Esophagus muscularis mucosa (tissue), 4 donors: ENCODE measurements around the gene LUZP1. TPM values are rescaled to one million over a fixed set of nuclear protein-coding genes. Genes with fewer than 3 reads are reported as not detected.

Experiments
- DNase-seq: peaks from one replicate; pipeline ENCODE4 v3.0.0-alpha.2; 2017; ENCODE audit errors: extremely low spot score
- H3K27ac ChIP-seq, 4 donors: fragments of 200-600 bp; sonication (generic); replicated peaks in 1 of 4; 1 replicate in 3 of 4; 2 replicates in 1 of 4; pipeline ENCODE4 v1.5.1; 2016 to 2019; ENCODE audit warnings: mild to moderate bottlenecking in 1 of 4
- H3K27me3 ChIP-seq, 4 donors: fragments of 200-600 bp; sonication (generic); one replicate each; pipeline versions ENCODE4 v1.5.1 to v1.6.0; 2016 to 2019
- H3K36me3 ChIP-seq, 4 donors: fragments of 200-600 bp; sonication (generic); one replicate each; pipeline ENCODE4 v1.5.1; 2016 to 2019
- H3K4me1 ChIP-seq, 4 donors: fragments of 200-600 bp; sonication (generic); one replicate each; pipeline ENCODE4 v1.5.1; 2016 to 2019
- H3K4me3 ChIP-seq, 4 donors: fragments of 200-600 bp; sonication (generic); 1 replicate in 2 of 4; 2 replicates in 2 of 4; pipeline ENCODE4 v1.5.1; 2016 to 2019; ENCODE audit warnings: mild to moderate bottlenecking in 4 of 4, moderate library complexity in 1 of 4
- H3K9me3 ChIP-seq, 4 donors: fragments of 200-600 bp; sonication (generic); 1 replicate in 3 of 4; 2 replicates in 1 of 4; pipeline ENCODE4 v1.5.1; 2016 to 2019
- EP300 ChIP-seq: sonication (generic); formaldehyde crosslinking; IDR thresholded peaks from one replicate; pipeline ENCODE4 v1.6.1; 2017; ENCODE audit warnings: antibody characterized with exemption
- POLR2A ChIP-seq: fragments of 450-650 bp; IDR thresholded peaks from one replicate; pipeline ENCODE4 v1.6.1; 2017; ENCODE audit warnings: antibody characterized with exemption, moderate library complexity, mild to moderate bottlenecking, low read depth
- POLR2AphosphoS5 ChIP-seq, 2 donors: sonication (generic); formaldehyde crosslinking; IDR thresholded peaks; one replicate each; pipeline ENCODE4 v1.6.1; 2017; ENCODE audit warnings: antibody characterized with exemption in 2 of 2
- WGBS: methylation state at CpG from one replicate; pipeline ENCODE4 v1.1.5; 2018; 5-methylcytosine and 5-hydroxymethylcytosine counted together
- intact Hi-C: fragments of 100-400 bp; cut with DNase I; formaldehyde crosslinking; loops from one replicate; pipeline ENCODE4 v1.15.1; 2023
- total RNA-seq, 4 donors: library from RNA; depleted of rRNA; stranded (reverse); fragments of >200 nt; gene quantifications; one replicate each; pipeline versions ENCODE4 v1.1.0 to v1.2.1, GENCODE V29; 2016
- TF ChIP-seq, protein P1 (sequence below), 3 experiments: fragments of 200-600 bp in 2 of 3; fragments of 450-650 bp in 1 of 3; sonication (generic) in 2 of 3; IDR thresholded peaks; one replicate each; pipeline ENCODE4 v1.5.1; 2017 to 2019; ENCODE audit warnings: antibody characterized with exemption in 3 of 3, mild to moderate bottlenecking in 2 of 3, moderate library complexity in 1 of 3

Gene LUZP1
- total RNA-seq, 4 donors from 2014 or later = 23.4 to 34.4 (median 27.3) TPM

DNA sequence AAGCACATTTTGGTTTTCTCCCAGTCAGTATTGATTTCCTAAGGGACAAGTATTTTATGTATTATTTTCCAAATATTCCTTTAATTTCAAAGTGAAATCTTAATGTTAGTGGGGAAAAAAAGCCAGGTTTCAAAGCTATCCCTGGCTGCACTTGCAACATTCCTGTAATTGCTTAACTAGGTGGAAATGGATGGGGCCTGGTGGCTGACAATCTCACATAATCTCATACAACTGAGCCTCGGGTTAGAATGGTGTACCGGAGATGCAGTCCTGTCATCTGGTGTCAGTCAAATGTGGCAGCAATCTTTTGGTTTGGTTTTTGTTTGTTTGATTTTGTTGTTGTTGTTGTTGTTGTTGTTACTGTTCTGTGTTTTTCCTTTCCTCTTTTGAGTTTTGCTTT is 103.3 kb downstream of the LUZP1 start:
- TF ChIP-seq POLR2A = no peak
- TF ChIP-seq POLR2AphosphoS5 (IDR thresholded peaks at IDR 0.05) = no peak
- no peak for TF ChIP-seq EP300
- TF ChIP-seq, protein P1, sequence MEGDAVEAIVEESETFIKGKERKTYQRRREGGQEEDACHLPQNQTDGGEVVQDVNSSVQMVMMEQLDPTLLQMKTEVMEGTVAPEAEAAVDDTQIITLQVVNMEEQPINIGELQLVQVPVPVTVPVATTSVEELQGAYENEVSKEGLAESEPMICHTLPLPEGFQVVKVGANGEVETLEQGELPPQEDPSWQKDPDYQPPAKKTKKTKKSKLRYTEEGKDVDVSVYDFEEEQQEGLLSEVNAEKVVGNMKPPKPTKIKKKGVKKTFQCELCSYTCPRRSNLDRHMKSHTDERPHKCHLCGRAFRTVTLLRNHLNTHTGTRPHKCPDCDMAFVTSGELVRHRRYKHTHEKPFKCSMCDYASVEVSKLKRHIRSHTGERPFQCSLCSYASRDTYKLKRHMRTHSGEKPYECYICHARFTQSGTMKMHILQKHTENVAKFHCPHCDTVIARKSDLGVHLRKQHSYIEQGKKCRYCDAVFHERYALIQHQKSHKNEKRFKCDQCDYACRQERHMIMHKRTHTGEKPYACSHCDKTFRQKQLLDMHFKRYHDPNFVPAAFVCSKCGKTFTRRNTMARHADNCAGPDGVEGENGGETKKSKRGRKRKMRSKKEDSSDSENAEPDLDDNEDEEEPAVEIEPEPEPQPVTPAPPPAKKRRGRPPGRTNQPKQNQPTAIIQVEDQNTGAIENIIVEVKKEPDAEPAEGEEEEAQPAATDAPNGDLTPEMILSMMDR (IDR thresholded peaks at IDR 0.05) = no peak
- no peaks in the 10 kb centered on the region for H3K9me3 ChIP-seq
- H3K27ac ChIP-seq = no peak overlapping the region
- no peak for DNase-seq
- WGBS = 90% methylated on average over 2 of the region's 2 CpGs
- H3K27me3 ChIP-seq = no peaks in the 10 kb centered on the region
- intact Hi-C loops = no loop called here
- peaks cover 16 to 84% (median 64%) of the 10 kb centered on the region in 4 donors for H3K36me3 ChIP-seq
- H3K4me1 ChIP-seq = no peaks in the 10 kb centered on the region
- H3K4me3 ChIP-seq = no peak overlapping the region

DNA sequence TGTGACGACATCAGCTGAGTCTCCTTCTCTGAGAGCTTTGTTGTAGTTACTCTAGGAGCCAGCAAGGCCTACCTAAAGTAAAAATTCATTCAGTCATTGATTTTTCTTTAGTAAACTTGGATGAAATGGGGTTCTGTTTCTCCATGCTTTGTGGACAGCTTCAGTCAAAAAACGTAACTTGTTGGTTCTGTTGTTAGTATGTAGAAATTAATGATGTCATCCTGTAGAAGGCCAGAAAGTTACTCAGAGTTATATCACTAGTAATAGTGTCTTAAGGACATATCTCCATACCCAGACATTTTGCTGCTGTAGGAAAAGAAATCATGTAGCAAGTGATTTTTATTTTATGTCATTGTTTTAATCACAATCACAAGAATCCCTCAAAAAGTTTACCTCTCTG is 106.4 kb downstream of the LUZP1 start:
- H3K27ac ChIP-seq = no peak overlapping the region
- intact Hi-C loops = no loop called here
- TF ChIP-seq EP300 (no peak), POLR2AphosphoS5 (IDR thresholded peaks at IDR 0.05) (no peak), POLR2A (no peak)
- TF ChIP-seq, protein P1 (IDR thresholded peaks at IDR 0.05) = no peak
- 76% methylated on average over 2 of the region's 2 CpGs for WGBS
- H3K36me3 ChIP-seq = peaks cover 27 to 91% (median 64%) of the 10 kb centered on the region in 4 donors
- no peak overlapping the region for H3K4me3 ChIP-seq
- no peaks in the 10 kb centered on the region for H3K9me3 ChIP-seq
- H3K4me1 ChIP-seq = no peaks in the 10 kb centered on the region
- DNase-seq = no peak
- H3K27me3 ChIP-seq = no peaks in the 10 kb centered on the region

DNA sequence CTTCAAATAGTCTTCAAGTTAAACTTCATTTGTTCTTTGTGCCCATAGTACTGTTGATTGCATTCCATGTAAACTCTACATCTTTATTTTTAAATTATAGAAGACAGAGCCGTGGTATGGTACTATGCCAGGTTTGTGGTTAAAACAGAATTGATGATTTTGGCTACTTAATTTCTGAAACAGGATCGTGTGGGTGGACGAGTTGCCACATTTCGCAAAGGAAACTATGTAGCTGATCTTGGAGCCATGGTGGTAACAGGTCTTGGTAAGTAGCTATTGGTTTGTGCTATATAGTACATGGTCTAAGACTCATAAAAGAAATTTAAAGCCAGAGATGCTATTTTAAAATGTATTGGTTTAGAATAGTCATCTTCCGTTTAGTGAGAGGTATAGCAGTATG is 111.4 kb downstream of the LUZP1 start:
- intact Hi-C loops = no loop called here

DNA sequence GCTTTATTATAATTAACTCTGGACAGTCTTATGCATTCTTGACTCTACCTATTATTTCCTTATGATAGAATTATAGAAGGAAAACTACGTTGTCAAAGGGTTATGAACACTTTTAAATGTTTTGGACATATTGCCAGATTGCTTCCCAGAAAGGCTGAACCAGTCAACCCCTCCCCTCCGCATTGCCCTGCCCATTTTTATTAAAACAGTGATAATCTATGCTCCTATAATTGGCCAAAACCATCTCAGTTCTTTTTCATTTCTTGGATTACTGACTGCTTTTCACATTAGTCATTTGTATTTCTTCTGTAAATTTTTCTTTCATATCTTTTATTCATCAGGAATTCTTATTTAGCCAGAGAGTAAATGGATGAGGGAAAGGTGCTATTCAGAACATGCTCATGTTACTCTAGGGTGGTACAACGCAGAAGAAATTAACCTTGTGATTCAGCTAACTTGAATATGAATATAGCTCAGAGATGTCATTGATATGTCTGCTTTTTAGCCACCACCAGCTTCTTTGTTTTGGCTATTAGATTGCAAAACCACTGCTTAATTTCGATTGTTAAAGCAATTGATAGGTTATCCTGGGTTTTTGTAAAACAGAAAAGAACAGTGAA is 117.3 kb downstream of the LUZP1 start:
- Histone ChIP-seq H3K27ac (no peak overlapping the region), H3K27me3 (no peaks in the 10 kb centered on the region), H3K4me1 (peaks cover 0 to 7% (median 3%) of the 10 kb centered on the region in 4 donors), H3K9me3 (no peaks in the 10 kb centered on the region), H3K4me3 (no peak overlapping the region), H3K36me3 (peaks cover 11 to 49% (median 24%) of the 10 kb centered on the region in 4 donors)
- 87% methylated on average over 4 of the region's 4 CpGs for WGBS
- intact Hi-C loops = no loop called here
- DNase-seq = no peak
- no peak for TF ChIP-seq POLR2A
- TF ChIP-seq, protein P1 (IDR thresholded peaks at IDR 0.05) = no peak
- TF ChIP-seq POLR2AphosphoS5 (IDR thresholded peaks at IDR 0.05) = no peak
- no peak for TF ChIP-seq EP300

More for the DNA sequence above, 111.4 kb downstream of the LUZP1 start:
- Histone ChIP-seq H3K36me3 (peaks cover 38 to 89% (median 69%) of the 10 kb centered on the region in 4 donors), H3K9me3 (no peaks in the 10 kb centered on the region), H3K27ac (no peak overlapping the region), H3K4me1 (no peaks in the 10 kb centered on the region), H3K27me3 (no peaks in the 10 kb centered on the region), H3K4me3 (no peak overlapping the region)
- 90% methylated on average over 5 of the region's 5 CpGs for WGBS
- no peak for DNase-seq
- TF ChIP-seq POLR2A = no peak
- no peak for TF ChIP-seq EP300
- no peak for TF ChIP-seq POLR2AphosphoS5 (IDR thresholded peaks at IDR 0.05)
- TF ChIP-seq, protein P1 (IDR thresholded peaks at IDR 0.05) = no peak

DNA sequence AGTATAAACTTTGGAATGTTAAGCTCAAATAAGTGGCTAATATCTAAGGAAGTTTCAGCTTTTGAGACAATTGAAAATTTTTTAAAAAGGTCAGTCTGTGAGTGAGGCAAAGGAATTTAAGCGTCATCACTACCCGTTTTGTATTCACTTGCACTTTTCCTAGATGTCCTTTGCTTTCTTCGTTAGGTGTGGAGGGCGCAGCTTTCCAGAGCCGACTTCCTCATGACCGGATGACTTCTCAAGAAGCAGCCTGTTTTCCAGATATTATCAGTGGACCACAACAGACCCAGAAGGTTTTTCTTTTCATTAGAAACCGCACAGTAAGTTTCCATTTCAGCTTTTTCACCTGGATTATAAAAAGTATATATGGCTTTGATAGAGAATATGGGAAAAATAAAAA is 118.5 kb downstream of the LUZP1 start:
- 82% methylated on average over 7 of the region's 7 CpGs for WGBS
- TF ChIP-seq, protein P1 (IDR thresholded peaks at IDR 0.05) = no peak
- TF ChIP-seq POLR2A = no peak
- intact Hi-C loops = no loop called here

More for the DNA sequence above, 118.5 kb downstream of the LUZP1 start:
- Histone ChIP-seq H3K27ac (no peak overlapping the region), H3K4me3 (no peak overlapping the region), H3K27me3 (no peaks in the 10 kb centered on the region), H3K4me1 (peaks cover 0 to 7% (median 3%) of the 10 kb centered on the region in 4 donors), H3K9me3 (no peaks in the 10 kb centered on the region), H3K36me3 (peaks cover 6 to 42% (median 20%) of the 10 kb centered on the region in 4 donors)
- no peak for DNase-seq
